ENCODE measurements around the gene AFAP1. TPM values are rescaled to one million over a fixed set of nuclear protein-coding genes. Genes with fewer than 3 reads are reported as not detected.

AFAP1 gene
- total RNA-seq, 4 donors from 2014 or later: 25.1 to 56.9 (median 26.4) TPM

- WGBS, 2 donors (ENCODE audit: low coverage in 1 of 2): 77 to 86% methylated on average over 2 to 6 of the region's 6 CpGs
- in situ Hi-C loops (cut with MboI; ENCODE audit: low pct_ligation_motif_present in 1 of 4, low pct_unique_long_range_greater_than_20kb in 1 of 4, low sequenced_read_pairs in 3 of 4): no loop called here
- H3K27me3 ChIP-seq: no peaks in the 10 kb centered on the region
- no peaks in the 10 kb centered on the region for H3K9me3 ChIP-seq
- intact Hi-C loops (cut with DNase I; ENCODE audit: low total_unique reads): no loop called here
- TF ChIP-seq CTCF (IDR thresholded peaks at IDR 0.05) (no peak), POLR2AphosphoS5 (IDR thresholded peaks at IDR 0.05) (no peak), EP300 (IDR thresholded peaks at IDR 0.05; ENCODE audit: low read depth) (no peak), POLR2A (IDR thresholded peaks at IDR 0.05) (no peak)
- no peaks in the 10 kb centered on the region for H3K36me3 ChIP-seq
- no peak overlapping the region for H3K4me3 ChIP-seq
- H3K27ac ChIP-seq: no peak overlapping the region
- DNase-seq: no peak
- peaks cover 0 to 8% (median 6%) of the 10 kb centered on the region in 4 donors for H3K4me1 ChIP-seq
Observed at GRCh38 chr4:7752649-7753048, 187.0 kb downstream of the AFAP1 start.

- TF ChIP-seq CTCF (IDR thresholded peaks at IDR 0.05): no peak
- TF ChIP-seq POLR2A (IDR thresholded peaks at IDR 0.05): no peak
- Histone ChIP-seq H3K27ac (no peak overlapping the region), H3K36me3 (no peaks in the 10 kb centered on the region), H3K9me3 (no peaks in the 10 kb centered on the region), H3K4me1 (no peaks in the 10 kb centered on the region), H3K4me3 (no peak overlapping the region), H3K27me3 (no peaks in the 10 kb centered on the region)
- intact Hi-C loops (cut with DNase I; ENCODE audit: low total_unique reads): no loop called here
- DNase-seq: no peak
- in situ Hi-C loops (cut with MboI; ENCODE audit: low pct_ligation_motif_present in 1 of 4, low pct_unique_long_range_greater_than_20kb in 1 of 4, low sequenced_read_pairs in 3 of 4): no loop called here
Observed at GRCh38 chr4:7750972-7751371, 188.7 kb downstream of the AFAP1 start.

GRCh38 chr4:7750523-7750922, 189.1 kb downstream of the AFAP1 start:
- Histone ChIP-seq H3K9me3 (no peaks in the 10 kb centered on the region), H3K4me3 (no peak overlapping the region), H3K4me1 (no peaks in the 10 kb centered on the region), H3K27me3 (no peaks in the 10 kb centered on the region), H3K36me3 (no peaks in the 10 kb centered on the region), H3K27ac (no peak overlapping the region)
- DNase-seq: no peak
- in situ Hi-C loops (cut with MboI; ENCODE audit: low pct_ligation_motif_present in 1 of 4, low pct_unique_long_range_greater_than_20kb in 1 of 4, low sequenced_read_pairs in 3 of 4): no loop called here
- no peak for TF ChIP-seq POLR2A (IDR thresholded peaks at IDR 0.05)
- no peak for TF ChIP-seq POLR2AphosphoS5 (IDR thresholded peaks at IDR 0.05)
- no peak for TF ChIP-seq CTCF (IDR thresholded peaks at IDR 0.05)
- no peak for TF ChIP-seq EP300 (IDR thresholded peaks at IDR 0.05; ENCODE audit: low read depth)
- WGBS, 2 donors (ENCODE audit: low coverage in 1 of 2): 50 to 66% methylated on average over 1 to 6 of the region's 6 CpGs
- intact Hi-C loops (cut with DNase I; ENCODE audit: low total_unique reads): no loop called here

GRCh38 chr4:7747566-7747965, 192.1 kb downstream of the AFAP1 start:
- Histone ChIP-seq H3K36me3 (no peaks in the 10 kb centered on the region), H3K4me3 (no peak overlapping the region), H3K27ac (no peak overlapping the region), H3K9me3 (no peaks in the 10 kb centered on the region), H3K4me1 (no peaks in the 10 kb centered on the region), H3K27me3 (no peaks in the 10 kb centered on the region)
- 90 to 91% methylated on average over 6 to 11 of the region's 11 CpGs for WGBS, 2 donors (ENCODE audit: low coverage in 1 of 2)
- intact Hi-C loops (cut with DNase I; ENCODE audit: low total_unique reads): no loop called here
- DNase-seq: no peak
- TF ChIP-seq EP300 (IDR thresholded peaks at IDR 0.05; ENCODE audit: low read depth): no peak
- TF ChIP-seq POLR2AphosphoS5 (IDR thresholded peaks at IDR 0.05): no peak
- TF ChIP-seq POLR2A (IDR thresholded peaks at IDR 0.05): no peak
- no peak for TF ChIP-seq CTCF (IDR thresholded peaks at IDR 0.05)
- in situ Hi-C loops (cut with MboI; ENCODE audit: low pct_ligation_motif_present in 1 of 4, low pct_unique_long_range_greater_than_20kb in 1 of 4, low sequenced_read_pairs in 3 of 4): no loop called here

All from transverse colon (tissue), 4 donors.